Measurements from ENCODE around the gene PUM2. TPM values are rescaled to one million over a fixed set of nuclear protein-coding genes. Genes with fewer than 3 reads are reported as not detected.
A peak's percentile ranks its signal among the peaks of the same experiment; 100 is the strongest.

Gene PUM2
- total and polyA plus RNA-seq, 2 of the 13 experiments (the other 11 are each of a cell fraction or from before 2014, with no cell fraction given), result 69.6 to 69.8 TPM

DNA sequence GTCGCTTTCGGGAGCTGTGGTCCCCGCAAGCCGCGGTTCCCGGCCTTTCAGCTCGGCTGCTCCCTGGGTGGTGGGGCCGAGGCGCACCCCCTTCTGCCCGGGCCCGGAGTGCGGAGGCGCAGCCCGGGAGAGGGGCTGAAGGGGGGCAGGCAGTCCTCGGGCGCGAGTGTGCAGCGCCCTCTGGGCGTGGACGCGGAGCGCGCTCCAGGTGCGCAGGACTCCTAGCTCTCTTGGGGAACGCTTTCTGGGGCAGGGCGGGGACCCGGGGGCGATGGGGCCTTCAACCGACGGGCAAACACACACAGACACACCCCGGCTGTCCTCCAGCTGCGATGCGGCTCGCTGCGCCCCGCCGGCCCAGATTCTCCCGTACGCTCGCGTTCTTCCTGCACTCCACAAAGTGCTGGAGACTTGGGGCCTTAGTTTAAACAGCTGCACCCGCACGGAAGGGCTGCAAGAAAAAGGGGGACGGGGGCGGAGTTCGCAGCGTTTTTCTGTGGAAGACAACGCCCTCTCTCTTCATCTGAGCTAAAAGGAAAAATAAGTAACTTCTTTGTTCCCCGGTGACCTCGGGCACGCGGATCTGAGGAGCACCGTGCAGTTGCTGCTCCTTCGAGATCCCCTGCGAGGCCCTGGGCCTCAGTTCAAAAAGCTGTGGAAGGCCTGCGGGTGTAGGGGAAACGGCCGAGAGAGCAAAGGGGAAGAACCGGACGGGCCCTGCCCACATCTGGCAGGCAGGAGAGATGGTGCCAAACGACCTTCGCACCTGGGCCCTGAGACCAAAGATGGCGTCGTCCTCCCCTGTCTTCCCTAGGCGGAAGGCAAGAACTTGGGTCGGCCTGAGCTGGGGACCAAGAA, 125.1 kb downstream of the PUM2 start (continued):
- TF ChIP-seq HNF1A (IDR thresholded peaks at IDR 0.05; ENCODE audit: low read depth), result no peak
- peak; percentile 19; the same call in 1 of the 2 replicates for TF ChIP-seq HNF1A (CRISPR knock-in tag; IDR thresholded peaks at IDR 0.05; ENCODE audit: borderline replicate concordance)
- 0 out of 2 replicates have a peak, but pooled peaks have one; percentile 26 for TF ChIP-seq ZFAT (CRISPR knock-in tag; conservative IDR thresholded peaks at IDR 0.05)
- TF ChIP-seq ZNF839 (CRISPR knock-in tag; IDR thresholded peaks at IDR 0.05; ENCODE audit: borderline replicate concordance), result no peak
- 0 out of 2 replicates have a peak, but pooled peaks have one; percentile 20 for TF ChIP-seq HOXD1 (CRISPR knock-in tag; IDR thresholded peaks at IDR 0.05)
- TF ChIP-seq, protein P1, sequence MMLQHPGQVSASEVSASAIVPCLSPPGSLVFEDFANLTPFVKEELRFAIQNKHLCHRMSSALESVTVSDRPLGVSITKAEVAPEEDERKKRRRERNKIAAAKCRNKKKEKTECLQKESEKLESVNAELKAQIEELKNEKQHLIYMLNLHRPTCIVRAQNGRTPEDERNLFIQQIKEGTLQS (CRISPR knock-in tag; IDR thresholded peaks at IDR 0.05), result 0 out of 2 replicates have a peak, but pooled peaks have one; percentile 21
- TF ChIP-seq IKZF4 (CRISPR knock-in tag; IDR thresholded peaks at IDR 0.05; ENCODE audit: borderline replicate concordance, low read depth, not compliant biosample characterization), result peak; percentile 61
- TF ChIP-seq MAF1 (CRISPR knock-in tag; IDR thresholded peaks at IDR 0.05; ENCODE audit: borderline replicate concordance), result no peak
- no peak for TF ChIP-seq ZNF530 (CRISPR knock-in tag; IDR thresholded peaks at IDR 0.05; ENCODE audit: low read depth)
- TF ChIP-seq, protein P2, sequence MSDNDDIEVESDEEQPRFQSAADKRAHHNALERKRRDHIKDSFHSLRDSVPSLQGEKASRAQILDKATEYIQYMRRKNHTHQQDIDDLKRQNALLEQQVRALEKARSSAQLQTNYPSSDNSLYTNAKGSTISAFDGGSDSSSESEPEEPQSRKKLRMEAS (IDR thresholded peaks at IDR 0.05), result peak; percentile 93
- TF ChIP-seq ZNF460 (CRISPR knock-in tag; IDR thresholded peaks at IDR 0.05; ENCODE audit: borderline replicate concordance), result no peak; the same call in 1 of the 2 replicates
- TF ChIP-seq, protein P3, sequence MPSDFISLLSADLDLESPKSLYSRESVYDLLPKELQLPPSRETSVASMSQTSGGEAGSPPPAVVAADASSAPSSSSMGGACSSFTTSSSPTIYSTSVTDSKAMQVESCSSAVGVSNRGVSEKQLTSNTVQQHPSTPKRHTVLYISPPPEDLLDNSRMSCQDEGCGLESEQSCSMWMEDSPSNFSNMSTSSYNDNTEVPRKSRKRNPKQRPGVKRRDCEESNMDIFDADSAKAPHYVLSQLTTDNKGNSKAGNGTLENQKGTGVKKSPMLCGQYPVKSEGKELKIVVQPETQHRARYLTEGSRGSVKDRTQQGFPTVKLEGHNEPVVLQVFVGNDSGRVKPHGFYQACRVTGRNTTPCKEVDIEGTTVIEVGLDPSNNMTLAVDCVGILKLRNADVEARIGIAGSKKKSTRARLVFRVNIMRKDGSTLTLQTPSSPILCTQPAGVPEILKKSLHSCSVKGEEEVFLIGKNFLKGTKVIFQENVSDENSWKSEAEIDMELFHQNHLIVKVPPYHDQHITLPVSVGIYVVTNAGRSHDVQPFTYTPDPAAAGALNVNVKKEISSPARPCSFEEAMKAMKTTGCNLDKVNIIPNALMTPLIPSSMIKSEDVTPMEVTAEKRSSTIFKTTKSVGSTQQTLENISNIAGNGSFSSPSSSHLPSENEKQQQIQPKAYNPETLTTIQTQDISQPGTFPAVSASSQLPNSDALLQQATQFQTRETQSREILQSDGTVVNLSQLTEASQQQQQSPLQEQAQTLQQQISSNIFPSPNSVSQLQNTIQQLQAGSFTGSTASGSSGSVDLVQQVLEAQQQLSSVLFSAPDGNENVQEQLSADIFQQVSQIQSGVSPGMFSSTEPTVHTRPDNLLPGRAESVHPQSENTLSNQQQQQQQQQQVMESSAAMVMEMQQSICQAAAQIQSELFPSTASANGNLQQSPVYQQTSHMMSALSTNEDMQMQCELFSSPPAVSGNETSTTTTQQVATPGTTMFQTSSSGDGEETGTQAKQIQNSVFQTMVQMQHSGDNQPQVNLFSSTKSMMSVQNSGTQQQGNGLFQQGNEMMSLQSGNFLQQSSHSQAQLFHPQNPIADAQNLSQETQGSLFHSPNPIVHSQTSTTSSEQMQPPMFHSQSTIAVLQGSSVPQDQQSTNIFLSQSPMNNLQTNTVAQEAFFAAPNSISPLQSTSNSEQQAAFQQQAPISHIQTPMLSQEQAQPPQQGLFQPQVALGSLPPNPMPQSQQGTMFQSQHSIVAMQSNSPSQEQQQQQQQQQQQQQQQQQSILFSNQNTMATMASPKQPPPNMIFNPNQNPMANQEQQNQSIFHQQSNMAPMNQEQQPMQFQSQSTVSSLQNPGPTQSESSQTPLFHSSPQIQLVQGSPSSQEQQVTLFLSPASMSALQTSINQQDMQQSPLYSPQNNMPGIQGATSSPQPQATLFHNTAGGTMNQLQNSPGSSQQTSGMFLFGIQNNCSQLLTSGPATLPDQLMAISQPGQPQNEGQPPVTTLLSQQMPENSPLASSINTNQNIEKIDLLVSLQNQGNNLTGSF (CRISPR knock-in tag; IDR thresholded peaks at IDR 0.05), result no peak
- 0 out of 2 replicates have a peak, but pooled peaks have one; percentile 38 for TF ChIP-seq KLF11 (CRISPR knock-in tag; IDR thresholded peaks at IDR 0.05)
- peak; percentile 37; the same call in 1 of the 2 replicates for TF ChIP-seq ZBTB38 (CRISPR knock-in tag; IDR thresholded peaks at IDR 0.05)
- TF ChIP-seq YEATS2 (CRISPR knock-in tag; IDR thresholded peaks at IDR 0.05; ENCODE audit: borderline replicate concordance), result 0 out of 2 replicates have a peak, but pooled peaks have one; percentile 38
- no peak; the same call in 1 of the 2 replicates for TF ChIP-seq KMT2A (CRISPR knock-in tag; IDR thresholded peaks at IDR 0.05)
- no peak; the same call in 1 of the 2 replicates for TF ChIP-seq MIXL1 (CRISPR knock-in tag; IDR thresholded peaks at IDR 0.05)
- peak; percentile 24; the same call in 1 of the 2 replicates for TF ChIP-seq ELF3 (CRISPR knock-in tag; IDR thresholded peaks at IDR 0.05)
- no peak for TF ChIP-seq CEBPB (IDR thresholded peaks at IDR 0.05; ENCODE audit: borderline replicate concordance, low read depth, low read length)
